SH-SY5Y (cell line): ENCODE data around the gene NFYB.

Experiments
- GATA2 ChIP-seq: IDR thresholded peaks from 2 replicates; pipeline ENCODE4 v1.6.1; 2011; ENCODE audit warnings: mild to moderate bottlenecking, low read depth, low read length
- GATA3 ChIP-seq: IDR thresholded peaks from 2 replicates; pipeline ENCODE4 v1.6.1; 2011; ENCODE audit warnings: low read depth, mild to moderate bottlenecking, low read length, moderate library complexity

The NFYB gene

DNA sequence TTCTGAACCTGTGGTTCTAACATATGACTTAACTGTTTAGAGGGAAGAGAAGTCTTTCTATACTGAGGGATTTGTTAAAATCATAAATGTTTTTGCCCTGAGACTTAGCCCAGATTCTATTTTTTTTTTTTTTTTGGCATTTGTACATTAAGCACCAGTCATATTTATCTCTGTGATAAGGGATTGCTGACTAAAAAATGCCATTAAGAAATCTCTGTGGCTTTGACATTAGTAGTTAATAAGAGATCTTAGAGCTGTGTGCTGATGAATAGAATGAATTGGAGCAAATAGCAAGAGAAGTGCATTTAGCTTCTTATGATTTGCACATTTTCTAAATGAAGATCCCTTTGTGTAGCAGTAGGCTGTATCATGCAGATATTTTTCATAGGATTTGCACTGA lies 32.5 kb downstream of the NFYB start:
- no peak for TF ChIP-seq GATA3
- no peak for TF ChIP-seq GATA2

DNA sequence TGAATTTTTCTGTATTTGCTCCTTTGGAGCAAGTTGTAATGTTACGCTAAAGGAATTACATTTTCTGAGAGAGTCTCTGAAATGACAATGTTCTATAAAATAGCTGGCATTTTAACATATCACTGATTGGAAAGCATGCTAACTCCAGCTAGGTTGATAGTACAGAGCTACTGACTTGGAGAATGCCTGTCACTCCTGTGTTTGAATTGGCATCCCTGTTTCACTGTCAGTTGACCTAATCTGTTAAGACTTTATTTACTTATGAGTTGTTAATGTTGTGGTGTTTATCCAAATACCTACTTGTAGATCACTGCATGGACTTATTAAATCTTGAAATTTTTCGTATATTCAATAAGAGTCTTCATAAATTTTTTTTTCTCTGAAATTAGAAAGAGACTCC lies 40.1 kb downstream of the NFYB start:
- TF ChIP-seq GATA3 (no peak), GATA2 (no peak)

DNA sequence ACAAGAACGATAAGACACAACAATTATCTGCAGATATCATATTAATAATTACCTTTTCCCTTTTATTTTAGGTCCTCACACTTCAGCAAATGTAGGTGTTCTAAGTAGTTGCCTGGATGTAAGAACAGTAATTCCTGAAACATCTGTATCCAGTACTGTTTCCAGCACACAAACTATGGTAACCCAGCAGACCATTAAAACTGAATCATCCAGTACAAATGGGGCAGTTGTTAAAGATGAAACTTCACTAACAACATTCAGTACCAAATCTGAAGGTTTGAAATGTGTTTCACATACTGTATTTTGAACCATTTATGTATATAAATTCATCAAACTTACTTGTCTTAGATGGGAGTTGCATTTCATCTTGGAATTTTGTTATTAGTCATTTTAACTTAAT lies 42.7 kb downstream of the NFYB start:
- TF ChIP-seq GATA3 (no peak), GATA2 (no peak)

DNA sequence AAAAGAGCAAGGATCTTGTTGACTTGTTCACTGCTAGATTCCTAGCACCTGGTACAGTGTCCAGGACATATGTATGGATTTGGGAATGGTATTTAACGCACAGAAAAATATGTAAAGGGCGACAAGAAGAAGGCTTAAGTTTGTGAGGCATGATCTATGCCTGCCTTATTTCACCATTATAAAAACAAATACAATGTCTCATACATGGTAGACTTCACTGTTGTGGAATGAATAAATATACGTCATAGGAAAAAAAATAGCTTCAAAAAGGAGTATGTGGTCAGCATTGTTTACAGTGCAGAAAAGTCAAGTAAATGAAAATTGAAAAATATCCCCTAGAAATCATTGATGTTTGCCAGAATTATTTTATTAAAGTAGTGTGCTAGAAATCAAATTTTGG lies 43.7 kb downstream of the NFYB start:
- TF ChIP-seq GATA2, result no peak
- TF ChIP-seq GATA3, result no peak

DNA sequence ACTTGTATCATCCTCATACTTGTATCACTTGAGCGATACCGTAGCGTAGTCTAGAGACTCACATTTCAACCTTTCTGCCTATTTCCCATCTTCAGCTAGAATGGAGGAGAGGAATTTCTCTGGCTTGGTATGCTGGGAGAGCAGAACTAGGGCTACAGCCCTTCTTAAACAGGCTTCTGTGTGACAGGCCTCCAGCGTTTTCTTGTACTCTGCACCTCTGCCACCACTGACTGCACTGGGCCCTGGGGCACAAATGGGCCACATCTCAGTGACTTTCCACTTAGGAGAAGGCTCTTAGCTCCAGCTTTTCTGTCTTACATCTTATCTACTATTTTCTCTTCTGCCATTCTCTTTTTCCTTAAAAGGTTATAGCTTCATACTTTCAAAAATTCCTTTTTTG lies 46.9 kb downstream of the NFYB start:
- TF ChIP-seq GATA2 (no peak), GATA3 (no peak)

DNA sequence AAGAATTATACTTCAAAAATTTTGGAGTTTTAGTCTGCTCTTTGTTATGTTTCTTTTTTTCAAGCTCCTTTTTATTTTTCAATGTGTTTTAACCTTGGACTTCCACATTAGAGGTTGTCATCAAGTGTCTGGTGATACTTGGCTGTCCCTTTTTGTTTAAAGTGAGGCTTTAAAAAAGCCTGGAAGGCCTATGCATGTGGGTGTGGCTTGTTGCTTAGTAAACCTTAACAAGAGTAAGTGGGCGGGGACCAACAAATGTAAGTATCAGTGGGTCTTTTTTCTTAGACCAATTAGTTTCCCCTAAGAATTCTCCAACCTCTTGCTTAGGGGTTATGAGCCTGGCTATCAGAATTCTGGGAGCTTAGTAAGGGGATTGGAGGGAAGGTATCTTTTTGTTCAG lies 47.3 kb downstream of the NFYB start:
- TF ChIP-seq GATA2 (no peak), GATA3 (no peak)

DNA sequence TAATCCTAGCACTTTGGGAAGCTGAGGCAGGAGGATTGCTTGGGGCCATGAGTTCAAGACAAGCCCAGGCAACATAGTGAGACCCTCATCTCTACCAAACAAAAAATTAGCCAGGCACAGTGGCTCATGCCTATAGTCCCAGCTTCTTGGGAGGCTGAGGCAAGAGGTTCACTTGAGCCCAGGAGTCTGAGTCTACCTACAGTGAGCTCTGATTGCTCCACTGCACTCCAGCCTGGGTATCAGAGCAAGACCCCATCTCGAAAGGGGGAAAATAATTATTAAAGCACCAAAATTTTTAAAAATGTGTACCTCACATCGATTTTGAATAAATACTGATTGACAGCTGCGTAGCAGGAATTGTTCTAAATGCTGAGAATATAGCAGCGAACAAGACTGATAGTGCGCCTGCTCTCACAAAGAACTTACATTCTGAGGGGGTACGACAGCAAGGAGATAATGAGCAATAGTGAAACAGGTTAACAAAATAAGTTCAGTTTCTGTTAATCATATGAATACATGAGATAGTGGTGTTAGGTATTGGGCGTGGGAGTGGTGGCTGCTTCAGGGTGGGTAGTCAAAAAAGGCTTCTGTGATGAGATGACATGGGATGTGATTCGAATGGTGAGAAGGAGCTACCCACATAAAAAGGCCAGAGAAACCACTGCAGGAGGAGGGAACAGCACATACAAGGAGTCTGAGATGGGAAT lies 54.1 kb downstream of the NFYB start:
- no peak for TF ChIP-seq GATA3
- TF ChIP-seq GATA2, result no peak

DNA sequence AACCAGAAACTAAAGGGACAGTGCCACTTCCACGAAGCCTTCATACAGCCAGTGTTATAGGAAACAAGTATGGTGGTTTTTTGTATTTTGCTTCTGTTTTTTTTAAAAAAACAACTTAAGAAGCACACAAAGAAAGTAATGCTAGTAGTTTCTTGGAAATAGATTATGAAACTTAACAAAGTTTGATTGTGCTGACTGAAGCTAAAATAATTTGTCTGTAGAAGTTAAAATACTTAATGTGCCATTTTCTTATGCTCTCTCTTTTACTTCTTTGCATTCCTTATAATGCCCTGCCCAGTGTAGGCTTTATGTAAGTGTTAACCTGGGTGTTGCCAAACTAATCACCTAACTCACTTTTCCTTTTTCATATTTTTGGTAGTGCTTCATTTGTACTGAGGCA lies 57.2 kb downstream of the NFYB start:
- TF ChIP-seq GATA2, result no peak
- no peak for TF ChIP-seq GATA3

DNA sequence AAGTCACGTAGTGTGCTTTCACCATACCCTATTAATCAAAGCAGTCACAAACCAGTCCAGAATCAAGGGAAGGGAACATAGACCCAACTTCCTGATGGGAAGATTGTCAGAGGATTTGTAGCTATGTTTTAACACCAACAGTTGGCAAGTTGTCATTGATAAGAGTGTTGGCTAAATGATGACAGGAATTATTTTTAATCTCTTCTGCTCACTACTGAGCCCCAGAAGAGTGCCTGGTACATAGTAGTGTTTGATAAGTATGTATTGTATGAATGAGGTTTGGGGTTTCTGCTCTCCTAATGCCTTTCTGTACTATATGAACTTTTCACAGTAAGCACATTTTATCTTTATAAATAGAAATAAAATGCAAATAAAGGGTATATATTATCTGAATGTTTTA lies 59.0 kb downstream of the NFYB start:
- no peak for TF ChIP-seq GATA3
- TF ChIP-seq GATA2, result no peak

DNA sequence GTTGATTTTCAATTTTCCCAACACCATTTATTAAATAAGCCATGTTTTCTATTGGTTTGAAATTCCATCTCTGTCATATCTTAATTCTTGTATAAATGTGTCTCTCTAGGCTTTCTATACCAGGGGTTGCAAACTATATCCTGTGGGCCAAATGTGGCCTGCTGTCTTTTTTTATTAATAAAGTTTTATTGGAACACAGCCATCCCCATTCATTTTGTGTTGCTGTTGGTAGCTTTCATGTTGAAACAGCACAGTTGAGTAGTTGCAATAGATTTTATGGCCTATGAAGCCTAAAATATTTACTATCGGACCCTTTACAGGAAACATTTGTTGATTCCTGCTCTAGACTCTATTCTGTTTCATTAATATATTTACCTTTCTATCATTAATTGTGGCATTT lies 64.3 kb downstream of the NFYB start:
- TF ChIP-seq GATA2, result no peak
- no peak for TF ChIP-seq GATA3

DNA sequence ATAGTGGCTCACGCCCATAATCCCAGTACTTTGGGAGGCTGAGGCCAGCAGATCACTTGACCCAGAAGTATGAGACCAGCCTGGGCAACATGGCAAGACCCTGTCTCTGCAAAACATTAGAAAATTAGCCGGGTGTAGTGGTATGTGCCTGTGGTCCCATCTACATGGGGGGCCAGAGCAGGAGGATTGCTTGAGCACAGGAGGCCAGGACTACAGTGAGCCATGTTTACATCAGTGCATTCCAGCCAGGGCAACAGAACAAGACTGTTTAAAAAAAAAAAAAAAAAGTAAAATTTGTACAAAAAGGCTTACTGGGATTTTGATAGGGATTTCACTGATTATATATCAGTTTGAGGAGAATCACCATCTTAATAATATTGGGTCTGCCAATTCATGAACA lies 65.9 kb downstream of the NFYB start:
- TF ChIP-seq GATA3 (no peak), GATA2 (no peak)
